Right hindlimb (tissue), 1 donor: Measurements from ENCODE around the gene PALM.

Experiments
- DNase-seq: peaks from one replicate; pipeline ENCODE4 v3.0.0-alpha.2; 2018

The PALM gene

DNA sequence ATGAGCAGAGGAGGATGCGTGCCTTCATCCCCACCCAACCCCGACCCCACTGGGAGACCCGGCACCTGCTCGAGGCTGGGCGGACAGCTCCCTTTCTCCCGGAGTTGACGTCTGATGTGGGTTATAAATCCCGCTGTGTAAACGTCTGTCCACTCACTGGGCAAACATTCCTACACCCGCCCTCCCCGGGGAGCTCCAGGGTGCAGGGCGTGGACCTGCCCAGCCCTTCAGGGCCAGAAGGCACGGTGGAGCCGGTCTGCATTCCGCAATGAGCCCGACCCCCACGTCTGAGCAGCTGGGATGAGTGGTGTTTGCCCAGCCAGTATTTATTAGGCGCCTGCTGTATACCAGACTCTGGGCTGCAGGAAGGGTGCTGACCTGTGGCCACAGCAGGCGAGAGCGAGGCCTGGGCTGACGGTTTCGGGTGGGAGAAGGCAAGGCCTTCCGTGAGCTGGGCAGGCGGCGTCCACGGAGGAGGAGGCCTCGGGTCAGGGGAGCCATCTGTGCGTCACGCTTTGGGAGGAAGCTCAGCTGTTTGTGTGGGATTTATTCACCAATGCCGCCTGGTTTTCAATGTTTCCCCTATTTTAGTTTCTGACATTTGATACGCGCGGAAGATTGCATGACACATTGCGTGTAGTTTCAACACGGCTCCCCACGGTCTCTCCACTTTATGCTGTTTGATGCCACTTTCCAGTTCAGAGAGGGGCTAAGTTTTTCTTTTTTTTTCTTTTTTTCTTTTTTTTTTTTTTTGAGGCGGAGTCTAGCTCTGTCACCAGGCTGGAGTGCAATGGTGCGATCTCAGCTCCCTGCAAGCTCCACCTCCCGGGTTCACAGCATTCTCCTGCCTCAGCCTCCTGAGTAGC is 44.1 kb downstream of the PALM start:
- DNase-seq, result peak; percentile 77

DNA sequence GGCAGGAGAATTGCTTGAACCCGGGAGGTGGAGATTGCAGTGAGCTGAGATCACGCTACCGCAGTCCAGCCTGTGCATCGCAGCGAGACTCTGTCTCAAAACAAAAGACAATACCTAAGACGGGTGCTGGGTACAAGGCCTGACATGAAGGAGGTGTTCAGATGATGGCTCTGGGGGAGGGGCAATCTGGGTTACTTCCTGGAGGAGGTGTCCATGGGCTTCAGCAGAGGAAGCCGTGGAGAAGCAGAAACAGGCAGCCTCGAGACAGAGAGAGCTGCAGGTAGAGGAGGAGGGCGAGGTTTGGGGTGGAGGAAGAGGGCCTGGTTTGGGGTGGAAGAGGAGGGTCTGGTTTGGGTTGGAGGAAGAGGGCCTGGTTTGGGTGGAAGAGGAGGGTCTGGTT is 45.8 kb downstream of the PALM start:
- no peak for DNase-seq

DNA sequence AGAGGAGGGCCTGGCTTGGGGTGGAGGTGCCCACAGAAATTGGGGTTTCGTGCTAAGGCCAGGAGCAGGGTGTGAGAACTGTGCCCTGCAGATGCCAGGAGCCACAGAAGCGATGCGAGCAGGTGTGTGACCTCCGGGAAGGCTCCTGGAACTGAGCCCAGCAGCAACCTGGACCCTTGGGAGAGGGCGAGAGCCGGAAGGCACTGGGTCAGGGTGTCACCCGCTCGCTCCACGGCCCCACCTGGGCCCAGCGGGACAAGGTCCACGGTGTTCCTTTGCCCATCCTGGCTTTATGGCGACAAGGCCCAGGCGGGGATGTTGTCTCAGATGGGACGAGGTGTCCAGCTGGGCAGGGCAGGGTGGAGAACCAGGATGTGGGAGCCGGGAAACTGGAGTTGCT is 46.3 kb downstream of the PALM start:
- no peak for DNase-seq

DNA sequence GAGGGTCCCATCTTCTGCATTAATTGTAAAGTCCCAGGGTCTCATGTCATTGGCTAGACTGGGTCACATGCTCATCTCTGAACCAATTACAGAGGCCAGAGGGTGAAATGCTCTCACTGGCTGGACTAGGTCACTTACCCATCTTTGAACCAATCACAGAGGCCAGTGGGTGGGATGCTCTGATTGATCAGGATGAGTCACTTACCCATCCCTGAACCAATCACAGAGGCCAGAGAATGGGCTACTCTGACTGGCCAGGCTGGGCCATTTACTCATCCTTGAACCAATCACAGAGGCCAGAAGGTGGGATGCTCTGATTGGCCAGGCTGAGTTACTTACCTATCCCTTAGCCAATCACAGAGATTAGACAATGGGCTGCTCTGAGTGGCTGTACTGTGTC is 47.5 kb downstream of the PALM start:
- DNase-seq, result no peak

DNA sequence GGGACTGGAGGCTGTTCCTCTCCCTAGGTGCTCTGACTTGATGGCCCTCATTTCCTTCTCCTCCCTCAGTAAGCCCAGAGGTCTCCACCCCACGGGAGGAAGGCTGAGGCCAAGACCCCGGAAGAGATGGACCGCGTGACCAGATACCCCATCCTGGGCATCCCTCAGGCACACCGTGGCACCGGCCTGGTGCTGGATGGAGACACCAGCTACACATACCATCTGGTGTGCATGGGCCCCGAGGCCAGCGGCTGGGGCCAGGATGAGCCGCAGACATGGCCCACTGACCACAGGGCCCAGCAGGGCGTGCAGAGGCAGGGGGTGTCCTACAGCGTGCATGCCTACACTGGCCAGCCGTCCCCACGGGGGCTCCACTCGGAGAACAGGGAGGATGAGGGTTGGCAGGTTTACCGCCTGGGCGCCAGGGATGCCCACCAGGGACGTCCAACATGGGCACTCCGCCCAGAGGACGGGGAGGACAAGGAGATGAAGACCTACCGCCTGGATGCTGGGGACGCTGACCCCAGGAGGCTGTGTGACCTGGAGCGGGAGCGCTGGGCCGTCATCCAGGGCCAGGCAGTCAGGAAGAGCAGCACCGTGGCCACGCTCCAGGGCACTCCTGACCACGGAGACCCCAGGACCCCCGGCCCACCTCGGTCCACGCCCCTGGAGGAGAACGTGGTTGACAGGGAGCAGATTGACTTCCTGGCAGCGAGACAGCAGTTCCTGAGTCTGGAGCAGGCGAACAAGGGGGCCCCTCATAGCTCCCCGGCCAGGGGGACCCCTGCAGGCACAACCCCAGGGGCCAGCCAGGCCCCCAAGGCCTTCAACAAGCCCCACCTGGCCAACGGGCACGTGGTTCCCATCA is 48.3 kb downstream of the PALM start:
- DNase-seq, result no peak

DNA sequence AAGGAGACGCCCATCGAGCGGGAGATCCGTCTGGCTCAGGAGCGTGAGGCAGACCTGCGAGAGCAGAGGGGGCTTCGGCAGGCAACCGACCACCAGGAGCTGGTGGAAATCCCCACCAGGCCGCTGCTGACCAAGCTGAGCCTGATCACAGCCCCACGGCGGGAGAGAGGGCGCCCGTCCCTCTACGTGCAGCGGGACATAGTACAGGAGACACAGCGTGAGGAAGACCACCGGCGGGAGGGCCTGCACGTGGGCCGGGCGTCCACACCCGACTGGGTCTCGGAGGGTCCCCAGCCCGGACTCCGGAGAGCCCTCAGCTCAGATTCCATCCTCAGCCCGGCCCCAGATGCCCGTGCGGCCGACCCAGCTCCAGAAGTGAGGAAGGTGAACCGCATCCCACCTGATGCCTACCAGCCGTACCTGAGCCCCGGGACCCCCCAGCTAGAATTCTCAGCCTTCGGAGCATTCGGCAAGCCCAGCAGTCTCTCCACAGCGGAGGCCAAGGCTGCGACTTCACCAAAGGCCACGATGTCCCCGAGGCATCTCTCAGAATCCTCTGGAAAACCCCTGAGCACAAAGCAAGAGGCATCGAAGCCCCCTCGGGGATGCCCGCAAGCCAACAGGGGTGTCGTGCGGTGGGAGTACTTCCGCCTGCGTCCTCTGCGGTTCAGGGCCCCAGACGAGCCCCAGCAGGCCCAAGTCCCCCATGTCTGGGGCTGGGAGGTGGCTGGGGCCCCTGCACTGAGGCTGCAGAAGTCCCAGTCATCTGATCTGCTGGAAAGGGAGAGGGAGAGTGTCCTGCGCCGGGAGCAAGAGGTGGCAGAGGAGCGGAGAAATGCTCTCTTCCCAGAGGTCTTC is 49.3 kb downstream of the PALM start:
- DNase-seq, result no peak

DNA sequence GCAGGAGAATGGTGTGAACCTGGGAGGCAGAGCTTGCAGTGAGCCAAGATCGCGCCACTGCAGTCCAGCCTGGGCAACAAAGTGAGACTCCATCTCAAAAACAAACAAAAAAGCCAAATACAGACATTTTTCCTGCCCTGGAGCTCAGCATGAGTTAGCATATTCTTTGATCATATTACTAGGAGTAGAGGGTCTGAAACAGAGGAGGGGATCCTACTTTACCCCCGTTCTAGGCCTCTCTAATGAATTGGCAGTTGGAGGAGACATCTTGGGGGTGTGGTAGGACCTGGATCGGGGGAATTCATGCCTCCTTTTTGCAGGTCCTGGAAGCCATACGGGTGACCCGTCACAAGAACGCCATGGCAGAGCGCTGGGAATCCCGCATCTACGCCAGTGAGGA is 54.4 kb downstream of the PALM start:
- DNase-seq, result no peak

DNA sequence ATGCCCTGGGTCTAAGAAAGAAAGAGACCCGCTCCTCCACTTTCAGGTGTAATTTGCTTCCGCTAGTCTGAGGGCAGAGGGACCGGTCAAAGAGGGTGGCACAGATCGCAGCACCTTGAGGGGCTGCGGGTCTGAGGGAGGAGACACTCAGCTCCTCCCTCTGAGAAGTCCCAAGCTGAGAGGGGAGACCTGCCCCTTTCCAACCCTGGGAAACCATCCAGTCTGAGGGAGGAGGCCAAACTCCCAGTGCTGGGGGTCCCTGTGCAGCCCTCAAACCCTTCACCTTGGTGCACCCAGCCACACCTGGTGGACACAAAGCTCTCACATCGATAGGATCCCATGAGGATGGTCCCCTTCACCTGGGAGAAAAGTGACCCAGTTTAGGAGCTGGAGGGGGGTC is 55.1 kb downstream of the PALM start:
- DNase-seq, result no peak

DNA sequence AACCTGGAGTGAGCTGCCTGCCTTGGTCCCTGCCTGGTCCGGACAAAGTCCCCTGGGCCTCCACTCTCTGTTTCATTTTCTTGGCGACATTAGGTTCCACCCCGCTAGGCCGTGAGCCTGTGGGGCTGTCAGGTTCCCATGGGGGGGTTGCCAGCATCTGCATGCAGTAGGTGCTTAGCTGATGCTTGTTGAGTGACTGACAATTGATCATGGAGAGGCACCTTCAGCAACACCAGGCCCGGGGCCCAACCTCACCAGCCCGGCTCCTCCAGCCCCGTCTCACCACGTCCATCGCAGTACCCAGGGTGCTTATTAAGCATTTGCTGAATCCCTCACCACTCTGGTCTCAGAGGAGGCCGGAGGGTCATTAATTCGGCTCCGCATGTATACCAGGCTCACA is 55.6 kb downstream of the PALM start:
- no peak for DNase-seq

DNA sequence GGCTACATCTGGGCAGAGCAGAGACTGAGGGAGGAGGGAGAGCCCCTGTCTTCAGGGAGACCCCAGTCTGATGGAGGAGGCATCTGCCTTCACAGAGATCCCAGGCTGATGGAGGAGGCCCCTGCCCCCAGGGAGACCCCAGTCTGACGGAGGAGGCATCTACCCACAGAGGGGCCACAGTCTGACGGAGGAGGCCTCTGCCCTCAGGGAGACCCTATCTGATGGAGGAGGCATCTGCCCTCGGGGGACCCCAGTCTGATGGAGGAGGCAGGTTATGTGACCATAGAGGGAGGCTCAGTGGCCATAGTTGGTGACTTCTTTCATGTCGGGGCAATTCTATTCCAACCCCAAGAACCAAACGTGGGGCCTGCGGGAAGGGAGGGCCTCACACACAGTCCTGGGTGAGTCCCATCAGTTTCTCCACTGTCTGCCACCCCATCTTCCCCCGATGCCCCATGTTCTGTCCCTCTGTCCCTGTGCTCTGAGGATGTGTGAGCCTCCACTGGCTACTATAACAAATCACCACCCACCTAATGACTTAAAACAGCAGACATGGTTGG is 56.5 kb downstream of the PALM start:
- no peak for DNase-seq

DNA sequence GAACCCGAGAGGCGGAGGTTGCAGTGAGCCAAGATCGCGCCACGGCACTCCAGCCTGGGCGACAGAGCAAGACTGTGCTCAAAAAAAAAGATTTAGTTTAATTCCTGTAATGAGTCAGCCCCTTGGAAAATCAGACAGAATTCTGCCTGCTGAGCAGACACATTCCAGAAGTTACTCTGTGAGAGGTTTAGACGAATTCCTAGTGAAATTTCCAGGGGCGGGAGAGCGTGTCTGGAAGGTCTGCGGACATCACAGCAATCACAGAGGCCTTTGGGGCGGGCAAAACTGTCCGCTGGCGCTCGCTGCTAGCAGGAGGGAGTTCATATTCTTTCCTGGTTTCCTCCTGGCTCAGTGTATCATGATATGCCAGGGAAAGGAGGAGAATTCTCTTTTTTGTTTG is 59.7 kb downstream of the PALM start:
- peak; percentile 67 for DNase-seq

DNA sequence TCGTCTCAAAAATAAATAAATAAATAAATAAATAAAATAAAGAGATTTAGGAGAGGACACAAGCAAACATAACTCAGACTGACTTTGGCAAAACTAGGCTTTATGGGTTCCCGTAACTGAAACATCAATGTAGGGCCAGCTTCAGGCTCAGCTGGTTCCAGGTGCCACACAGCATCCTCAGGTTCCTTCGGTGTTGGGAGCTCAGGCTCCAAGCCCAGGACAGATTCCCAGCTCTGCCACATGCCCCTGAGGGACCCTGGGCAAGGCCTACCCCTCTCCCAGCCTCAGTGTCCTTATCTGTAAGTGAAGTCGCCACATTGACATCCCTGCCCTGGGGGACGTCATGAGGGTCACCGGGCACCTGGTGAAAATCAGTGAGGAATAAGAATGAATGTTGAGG is 60.9 kb downstream of the PALM start:
- DNase-seq, result no peak

DNA sequence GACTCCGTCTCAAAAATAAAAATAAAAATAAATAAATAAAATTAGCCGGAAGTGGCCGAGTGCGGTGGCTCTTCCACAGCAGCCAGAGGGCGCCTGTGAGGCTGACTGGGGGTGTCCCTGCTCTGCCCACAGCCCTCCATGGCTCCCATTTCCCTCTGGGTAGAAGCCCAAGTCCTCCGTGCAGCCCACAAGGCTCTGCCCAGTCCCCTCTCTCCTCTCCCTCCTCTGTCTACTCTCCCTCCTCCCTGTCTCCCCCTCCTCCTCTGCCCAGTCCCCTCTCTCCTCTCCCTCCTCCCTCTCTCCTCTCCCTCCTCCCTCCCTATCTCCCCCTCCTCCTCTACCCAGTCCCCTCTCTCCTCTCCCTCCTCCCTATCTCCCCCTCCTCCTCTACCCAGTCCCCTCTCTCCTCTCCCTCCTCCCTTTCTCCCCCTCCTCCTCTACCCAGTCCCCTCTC is 62.6 kb downstream of the PALM start:
- DNase-seq, result no peak

DNA sequence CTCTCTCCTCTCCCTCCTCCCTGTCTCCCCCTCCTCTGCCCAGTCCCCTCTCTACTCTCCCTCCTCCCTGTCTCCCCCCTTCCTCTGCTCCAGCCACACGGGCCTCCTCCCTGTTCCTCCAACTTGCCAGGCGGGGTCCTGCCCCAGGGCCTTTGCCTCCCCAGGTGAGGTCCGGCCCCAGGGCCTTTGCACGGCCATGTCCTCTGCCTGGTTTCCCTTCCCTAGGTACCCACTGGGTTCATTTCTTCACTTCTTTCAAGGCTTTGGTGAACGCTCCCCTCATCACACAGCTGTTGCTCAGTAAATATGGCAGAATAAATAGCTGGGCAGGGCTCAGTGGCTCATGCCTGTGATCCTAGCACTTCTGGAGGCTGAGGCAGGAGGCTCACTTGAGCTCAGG is 63.3 kb downstream of the PALM start:
- DNase-seq, result no peak

DNA sequence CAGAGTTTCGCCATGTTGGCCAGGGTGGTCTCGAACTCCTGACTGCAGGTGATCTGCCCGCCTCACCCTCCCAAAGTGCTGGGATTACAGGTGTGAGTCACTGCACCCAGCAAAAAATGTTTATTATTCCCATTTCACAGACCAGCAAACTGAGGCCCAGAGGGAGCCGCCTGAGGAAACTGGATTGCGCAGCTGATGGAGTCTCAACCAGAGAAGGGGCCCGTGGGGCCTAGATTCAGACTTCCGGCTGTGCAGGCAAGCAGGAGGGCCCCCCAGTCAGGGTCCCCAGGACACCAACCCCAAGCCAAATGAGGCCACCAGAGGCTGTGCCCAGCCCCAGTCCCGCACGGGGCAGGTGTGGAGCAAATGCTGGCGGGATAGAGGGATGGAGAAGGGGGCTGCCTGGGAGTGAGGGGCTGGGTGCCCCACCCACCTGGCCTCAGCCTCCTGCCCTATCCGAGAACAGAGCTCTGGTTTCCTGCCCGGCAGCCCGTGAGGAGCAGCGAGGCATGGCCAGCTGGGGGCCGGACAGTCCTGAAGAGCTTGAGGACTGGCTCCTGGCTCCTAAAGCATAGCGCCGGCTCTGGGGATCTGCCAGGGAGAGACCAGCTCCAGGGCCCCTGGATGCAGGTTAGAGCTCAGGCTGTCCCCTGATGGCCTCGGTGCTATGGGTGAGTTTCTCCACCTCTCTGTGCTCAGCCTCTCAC is 64.1 kb downstream of the PALM start:
- no peak for DNase-seq

DNA sequence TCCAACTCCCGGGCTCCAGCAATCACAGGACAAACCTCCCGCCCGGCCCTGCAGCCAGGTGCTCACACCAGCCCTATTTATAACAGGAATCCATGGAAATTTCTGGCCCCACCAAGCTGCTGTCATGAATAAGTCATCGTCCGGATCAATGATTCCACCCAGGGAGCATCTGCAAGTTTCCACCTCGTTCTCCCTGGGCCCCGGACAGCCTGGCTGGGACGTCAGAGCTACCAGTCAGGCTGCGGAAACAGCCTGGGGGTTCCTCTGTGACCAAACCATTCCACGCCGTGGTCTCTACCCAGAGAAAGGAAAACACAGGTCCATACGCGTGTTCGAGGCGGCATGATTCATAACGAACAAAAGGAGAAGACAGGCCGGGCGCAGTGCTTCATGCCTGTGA is 67.8 kb downstream of the PALM start:
- DNase-seq, result no peak

DNA sequence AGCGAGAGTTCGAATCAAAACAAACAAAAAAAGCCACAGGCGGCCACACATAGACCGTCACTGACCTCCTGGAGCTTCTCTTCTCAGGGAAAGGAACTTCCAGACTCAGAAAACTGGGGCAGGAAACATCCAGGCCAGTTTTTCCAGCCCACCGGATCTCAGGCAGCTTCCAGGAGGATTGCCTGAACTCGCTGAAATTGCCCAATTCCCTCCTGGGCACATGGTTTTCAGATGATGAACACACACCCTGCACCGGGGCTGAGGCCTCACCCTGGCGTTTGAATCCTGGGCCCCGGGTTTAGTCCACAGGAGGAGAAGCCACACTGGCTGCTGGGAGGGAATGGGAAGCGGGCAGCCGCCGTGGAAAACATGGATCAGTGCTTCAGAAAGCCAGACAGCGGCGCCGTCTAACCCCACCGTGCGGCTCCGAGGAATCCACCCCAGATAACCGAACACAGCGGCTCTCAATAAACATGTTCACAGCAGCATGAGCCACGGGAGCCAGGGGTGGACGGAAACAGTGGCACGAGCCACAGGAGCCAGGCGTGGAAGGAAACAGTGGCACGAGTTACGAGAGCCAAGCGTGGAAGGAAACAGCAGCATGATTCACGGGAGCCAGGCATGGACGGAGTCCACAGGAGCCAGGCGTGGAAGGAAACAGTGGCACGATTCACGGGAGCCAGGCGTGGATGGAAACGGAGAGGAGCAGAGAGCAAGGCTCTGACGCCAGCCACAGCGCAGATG is 70.3 kb downstream of the PALM start:
- DNase-seq, result peak; percentile 62

DNA sequence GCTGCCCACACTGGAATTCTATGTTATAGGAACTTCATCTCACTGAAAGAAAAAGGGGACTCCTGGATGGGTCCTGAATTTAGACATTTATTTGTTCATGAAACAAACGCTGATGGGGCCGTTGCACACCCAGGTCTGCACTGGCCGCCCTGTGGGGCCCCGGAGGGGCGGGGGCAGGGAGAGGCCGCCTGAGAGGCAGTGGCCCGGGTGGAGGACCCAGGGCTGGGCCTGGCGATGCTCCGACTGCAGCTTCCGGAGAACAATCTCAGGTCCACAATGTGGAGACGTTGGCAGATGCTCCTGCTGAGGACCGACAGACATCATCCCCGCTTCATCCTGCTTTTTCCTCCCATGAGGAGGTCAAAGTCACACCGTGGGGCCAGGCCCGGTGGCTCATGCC is 72.2 kb downstream of the PALM start:
- DNase-seq, result no peak

DNA sequence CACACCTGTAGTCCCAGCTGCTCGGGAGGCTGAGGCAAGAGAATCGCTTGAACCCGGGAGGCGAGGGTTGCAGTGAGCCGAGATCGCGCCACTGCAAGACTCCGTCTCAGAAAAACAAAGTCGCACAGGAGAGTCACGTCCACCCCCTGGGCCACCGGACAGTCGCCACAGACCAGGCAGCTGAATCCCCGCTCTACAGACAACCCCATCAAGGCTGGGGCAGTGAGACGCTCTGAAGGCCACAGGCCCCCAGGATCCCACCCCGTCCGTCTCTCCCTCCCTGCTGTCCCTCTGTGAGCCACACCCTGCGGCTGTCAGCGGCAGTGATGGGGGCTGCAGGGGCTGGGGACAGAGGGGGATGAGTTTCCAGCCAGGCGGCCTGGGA is 73.1 kb downstream of the PALM start:
- no peak for DNase-seq

DNA sequence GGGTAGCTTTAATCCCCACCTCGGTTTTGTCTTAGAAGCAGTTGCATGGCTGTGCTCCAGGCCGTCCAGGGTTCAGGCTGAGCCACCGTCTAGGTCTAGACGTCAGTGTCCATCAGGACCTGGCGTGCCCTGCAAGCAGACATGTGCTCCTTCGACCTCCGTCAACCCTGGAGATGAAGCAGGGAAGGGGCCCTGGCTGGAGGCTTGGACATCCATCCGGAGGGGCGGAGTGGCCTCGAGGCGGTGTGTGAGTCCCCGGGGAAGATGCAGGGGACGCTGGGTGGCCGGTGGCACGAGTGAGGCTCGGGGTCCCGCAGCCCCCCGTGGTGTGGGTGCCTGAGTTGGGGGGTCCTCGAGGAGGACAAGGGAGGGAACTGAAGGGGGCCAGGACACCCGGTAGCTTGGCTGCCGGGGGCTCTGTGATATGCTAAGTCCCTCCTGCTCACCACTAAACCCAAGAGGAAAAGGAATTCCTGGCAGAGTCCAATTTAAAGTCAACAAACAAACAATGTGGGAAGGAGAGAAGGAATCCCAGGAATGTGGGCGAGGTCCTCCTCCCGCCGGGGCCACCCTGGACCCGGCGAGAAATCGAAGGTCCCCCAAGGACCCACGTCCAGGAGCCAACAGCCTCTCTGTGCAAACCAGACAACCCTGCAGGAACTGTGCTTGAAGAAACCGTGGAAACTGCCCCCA is 73.6 kb downstream of the PALM start:
- no peak for DNase-seq
